CD4-positive, alpha-beta T cell treated with Interleukin-15 for 4 hours (primary cell): ENCODE data around the gene SPATA2L.
A peak's percentile ranks its signal among the peaks of the same experiment; 100 is the strongest.

Experiments
- DNase-seq: peaks from one replicate; pipeline ENCODE4 v3.0.0-alpha.2; 2020; ENCODE audit warnings: low spot score

SPATA2L gene

GRCh38 chr16:89727406-89728120 is 26.1 kb upstream of the SPATA2L start:
- DNase-seq, result no peak

GRCh38 chr16:89723279-89724250 is 22.1 kb upstream of the SPATA2L start:
- peak; percentile 88 for DNase-seq

DNA sequence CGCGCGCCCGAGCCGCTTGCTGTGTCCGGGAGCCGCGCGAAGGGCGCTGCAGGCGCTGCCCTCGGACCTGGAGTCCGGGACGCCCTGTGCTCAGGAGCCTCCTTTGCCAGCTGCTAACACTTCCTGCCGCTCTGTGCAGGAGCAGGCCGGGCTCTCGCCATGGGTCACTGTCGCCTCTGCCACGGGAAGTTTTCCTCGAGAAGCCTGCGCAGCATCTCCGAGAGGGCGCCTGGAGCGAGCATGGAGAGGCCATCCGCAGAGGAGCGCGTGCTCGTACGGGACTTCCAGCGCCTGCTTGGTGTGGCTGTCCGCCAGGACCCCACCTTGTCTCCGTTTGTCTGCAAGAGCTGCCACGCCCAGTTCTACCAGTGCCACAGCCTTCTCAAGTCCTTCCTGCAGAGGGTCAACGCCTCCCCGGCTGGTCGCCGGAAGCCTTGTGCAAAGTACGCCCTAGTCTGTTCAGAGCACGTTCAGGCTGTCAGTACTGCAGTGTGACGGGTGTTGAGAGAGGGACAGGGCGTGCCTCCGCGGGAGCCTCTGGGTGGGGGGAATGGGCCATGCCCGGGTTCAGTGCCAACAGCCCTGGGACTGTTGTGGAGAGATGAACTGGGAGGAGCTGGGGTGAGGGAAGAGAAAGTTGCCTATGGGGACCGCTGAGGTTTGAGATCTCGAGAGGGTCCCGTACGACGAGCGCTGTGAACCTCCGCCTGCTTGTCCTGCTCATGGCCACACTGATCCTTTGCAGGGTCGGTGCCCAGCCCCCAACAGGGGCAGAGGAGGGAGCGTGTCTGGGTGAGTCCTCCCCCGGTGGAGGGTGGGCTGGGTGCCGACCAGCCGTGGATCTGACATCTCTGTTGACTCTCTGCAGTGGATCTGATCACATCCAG is 21.1 kb upstream of the SPATA2L start:
- peak; percentile 88 for DNase-seq

DNA sequence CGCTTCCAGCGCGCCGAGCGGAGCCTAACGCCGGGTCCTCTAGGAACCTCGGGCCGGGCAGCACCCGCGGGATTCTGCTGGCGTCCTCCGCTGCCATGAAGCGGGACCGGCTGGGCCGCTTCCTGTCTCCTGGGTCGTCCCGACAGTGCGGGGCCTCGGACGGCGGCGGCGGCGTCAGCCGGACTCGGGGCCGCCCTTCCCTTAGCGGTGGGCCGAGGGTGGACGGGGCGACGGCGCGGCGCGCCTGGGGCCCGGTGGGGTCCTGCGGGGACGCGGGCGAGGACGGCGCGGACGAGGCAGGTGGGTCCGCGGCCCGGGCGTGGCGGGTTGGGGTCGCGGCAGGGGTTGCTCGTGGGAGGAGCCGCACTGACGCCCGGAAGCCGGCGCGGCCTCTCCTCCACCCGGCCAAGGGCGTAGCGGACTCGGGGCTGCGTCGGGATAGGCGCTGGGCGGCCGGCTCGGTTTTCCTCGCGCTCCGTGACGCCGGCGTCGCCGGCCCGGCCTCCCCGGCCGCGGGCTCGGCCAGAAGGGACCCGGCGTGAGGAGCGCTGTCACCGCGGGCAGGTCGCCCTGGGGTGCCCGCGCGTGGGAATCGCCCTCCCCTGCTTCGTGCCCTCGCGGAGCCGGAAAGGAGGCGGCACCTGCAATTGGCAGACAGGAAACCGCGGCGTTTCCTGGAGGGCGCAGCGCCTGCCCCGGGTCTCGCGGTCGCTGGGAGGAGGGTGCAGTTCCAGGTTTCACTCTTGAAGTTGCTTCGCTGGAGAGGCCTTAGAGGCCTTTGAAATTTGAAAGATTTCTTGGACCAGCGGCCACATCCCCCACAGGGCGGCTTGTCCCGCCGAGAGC is 20.3 kb upstream of the SPATA2L start:
- peak; percentile 93 for DNase-seq

DNA sequence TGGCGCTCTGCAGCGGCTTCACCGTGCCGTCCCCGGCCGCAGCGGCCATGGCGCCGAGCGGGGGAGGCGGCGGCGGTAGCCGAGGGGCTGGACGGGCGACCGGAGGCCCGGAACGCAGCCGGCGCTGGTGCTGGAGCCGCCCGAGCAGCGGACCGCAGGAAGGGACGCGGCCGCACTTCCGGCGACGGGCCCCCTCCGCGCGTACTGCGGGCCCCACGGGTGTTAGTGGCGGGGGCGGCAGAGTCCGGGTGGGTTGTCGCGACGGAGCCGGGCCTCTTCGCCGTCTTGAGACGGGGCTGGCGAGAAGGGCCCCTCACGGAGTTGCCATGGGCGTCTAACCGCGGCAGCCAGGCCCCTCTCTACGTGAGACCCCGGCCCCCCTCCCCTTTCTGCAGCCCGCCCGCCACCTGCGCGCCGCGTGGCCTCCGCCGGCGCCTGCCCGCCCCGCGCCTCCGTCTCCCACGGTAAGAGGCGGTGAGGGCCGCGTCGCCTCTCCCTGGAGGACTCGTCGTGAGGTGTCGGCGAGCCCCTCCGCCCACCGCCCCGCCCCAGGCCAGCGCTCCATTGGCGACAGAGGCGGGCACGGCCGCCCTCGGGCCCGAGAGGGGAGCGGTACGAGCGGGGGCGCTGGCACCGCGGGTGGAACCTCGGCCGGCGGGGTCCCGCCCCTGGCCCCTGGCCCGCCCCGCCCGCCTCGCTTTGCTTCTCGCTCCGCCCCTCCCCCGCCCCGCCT is 19.5 kb upstream of the SPATA2L start, which contains the start of the genes VPS9D1 and ZNF276:
Gene VPS9D1, minus strand, starts transcription at position 86 of the 733 bp plus-strand sequence. Its CDS starts 37 bp downstream, at position 49.
Gene ZNF276, plus strand, starts transcription at position 725 of the 733 bp plus-strand sequence. CDS start 104 bp downstream, outside the sequence.
- peak; percentile 83 for DNase-seq

GRCh38 chr16:89720551-89720812 is 19.0 kb upstream of the SPATA2L start:
- no peak for DNase-seq

- no peak for DNase-seq
Measured at GRCh38 chr16:89717688-89718505, 16.4 kb upstream of the SPATA2L start.

- DNase-seq, result no peak
Measured at GRCh38 chr16:89716916-89717687, 15.6 kb upstream of the SPATA2L start.

GRCh38 chr16:89716493-89716892 is 15.0 kb upstream of the SPATA2L start:
- no peak for DNase-seq

GRCh38 chr16:89712274-89712781 is 10.8 kb upstream of the SPATA2L start:
- no peak for DNase-seq

GRCh38 chr16:89711601-89712273 is 10.2 kb upstream of the SPATA2L start:
- DNase-seq, result peak; percentile 51

- no peak for DNase-seq
Measured at GRCh38 chr16:89710709-89711564, 9.4 kb upstream of the SPATA2L start.

GRCh38 chr16:89709716-89710432 is 8.4 kb upstream of the SPATA2L start:
- DNase-seq, result no peak

DNA sequence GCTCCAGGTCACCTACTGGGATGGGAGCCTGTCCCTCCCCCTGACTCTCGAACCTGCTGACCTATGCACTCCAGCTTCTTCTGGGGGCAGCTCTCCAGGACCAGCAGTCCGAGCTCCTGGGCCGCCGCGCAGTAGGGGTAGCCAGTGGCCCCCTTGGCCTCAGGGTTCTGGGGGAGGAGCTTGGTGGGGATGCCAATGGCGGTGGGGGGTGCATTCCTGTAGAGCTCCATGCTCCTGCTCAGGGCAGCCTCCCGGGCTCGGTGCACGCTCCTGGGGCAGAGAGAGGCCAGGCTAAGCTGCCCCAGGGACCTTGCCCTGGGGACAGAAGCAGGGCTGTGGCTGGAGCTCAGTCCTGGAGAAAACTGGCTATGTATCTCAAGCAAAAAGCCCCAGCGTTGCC is 7.7 kb upstream of the SPATA2L start:
- no peak for DNase-seq

DNA sequence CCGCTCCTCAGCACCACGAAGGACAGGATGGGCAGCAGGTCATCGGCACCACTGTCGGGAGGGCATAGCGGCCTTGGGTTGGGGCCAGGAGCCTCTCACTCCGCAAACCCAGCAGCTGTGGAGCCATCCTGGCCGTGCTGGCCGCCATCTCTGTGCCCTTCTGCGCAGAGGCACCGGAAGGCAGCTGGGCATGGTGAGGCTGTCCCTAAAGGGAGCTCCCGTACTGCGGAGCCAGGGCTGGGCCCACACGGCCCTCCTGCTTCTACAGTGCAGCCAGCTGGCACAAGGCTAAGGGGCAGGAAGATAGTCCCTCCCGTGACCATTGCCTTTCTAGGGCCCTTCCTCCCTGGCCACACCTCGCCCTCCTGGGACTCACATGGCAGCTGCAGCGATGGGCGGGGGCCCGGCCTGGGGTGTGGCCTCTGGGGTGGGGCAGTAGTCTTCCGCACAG is 7.0 kb upstream of the SPATA2L start:
- DNase-seq, result no peak

GRCh38 chr16:89707695-89708094 is 6.2 kb upstream of the SPATA2L start:
- no peak for DNase-seq
